Uterus (tissue), 4 donors: ENCODE results near the gene C1GALT1C1. TPM values are rescaled to one million over a fixed set of nuclear protein-coding genes. Genes with fewer than 3 reads are reported as not detected.

Source experiments
- DNase-seq, 2 donors: peaks; one replicate each; pipeline ENCODE4 v3.0.0-alpha.2; 2019 to 2020
- H3K27ac ChIP-seq, 2 donors: fragments of 200-600 bp; sonication (generic); 1 replicate in 1 of 2; 2 replicates in 1 of 2; pipeline ENCODE4 v1.5.1; 2016 to 2018
- H3K27me3 ChIP-seq, 2 donors: fragments of 200-600 bp; sonication (generic); one replicate each; pipeline ENCODE4 v1.5.1; 2018 to 2019; ENCODE audit warnings: control low read depth in 1 of 2
- H3K36me3 ChIP-seq, 2 donors: fragments of 200-600 bp; sonication (generic); one replicate each; pipeline ENCODE4 v1.5.1; 2019; ENCODE audit warnings: control low read depth in 1 of 2
- H3K4me1 ChIP-seq, 2 donors: fragments of 200-600 bp; sonication (generic); one replicate each; pipeline ENCODE4 v1.5.1; 2018 to 2019; ENCODE audit warnings: control low read depth in 1 of 2
- H3K4me3 ChIP-seq, 2 donors: fragments of 200-600 bp; sonication (generic); 1 replicate in 1 of 2; 2 replicates in 1 of 2; pipeline ENCODE4 v1.5.1; 2018 to 2019; ENCODE audit warnings: mild to moderate bottlenecking in 1 of 2
- H3K9me3 ChIP-seq, 2 donors: fragments of 200-600 bp; sonication (generic); one replicate each; pipeline ENCODE4 v1.5.1; 2019; ENCODE audit warnings: control low read depth in 1 of 2
- POLR2A ChIP-seq, 2 donors: fragments of 450-650 bp; IDR thresholded peaks; one replicate each; pipeline ENCODE4 v1.6.1; 2016; ENCODE audit warnings: antibody characterized with exemption in 2 of 2, mild to moderate bottlenecking in 1 of 2, moderate library complexity in 1 of 2
- intact Hi-C: fragments of 100-400 bp; cut with DNase I; formaldehyde crosslinking; loops from one replicate; pipeline ENCODE4 v1.15.1; 2023; ENCODE audit warnings: low total_unique reads
- total RNA-seq, 4 donors: library from RNA; depleted of rRNA in 3 of 4; stranded (reverse); fragments of >200 nt in 3 of 4; gene quantifications; one replicate each; pipeline versions ENCODE4 v1.1.0 to v1.2.4, GENCODE V29; 2014 to 2023
- TF ChIP-seq, protein P1 (sequence below), 4 experiments: fragments of 200-600 bp in 2 of 4; fragments of 450-650 bp in 2 of 4; sonication (generic) in 2 of 4; IDR thresholded peaks; one replicate each; pipeline ENCODE4 v1.5.1; 2016 to 2019; ENCODE audit warnings: antibody characterized with exemption in 4 of 4, mild to moderate bottlenecking in 2 of 4, moderate library complexity in 1 of 4
- donor health status: DM: yes; HTN: yes; CAD: no.

Gene C1GALT1C1
- total RNA-seq, 4 donors from 2014 or later, result 5.4 to 39.3 (median 18.0) TPM

DNA sequence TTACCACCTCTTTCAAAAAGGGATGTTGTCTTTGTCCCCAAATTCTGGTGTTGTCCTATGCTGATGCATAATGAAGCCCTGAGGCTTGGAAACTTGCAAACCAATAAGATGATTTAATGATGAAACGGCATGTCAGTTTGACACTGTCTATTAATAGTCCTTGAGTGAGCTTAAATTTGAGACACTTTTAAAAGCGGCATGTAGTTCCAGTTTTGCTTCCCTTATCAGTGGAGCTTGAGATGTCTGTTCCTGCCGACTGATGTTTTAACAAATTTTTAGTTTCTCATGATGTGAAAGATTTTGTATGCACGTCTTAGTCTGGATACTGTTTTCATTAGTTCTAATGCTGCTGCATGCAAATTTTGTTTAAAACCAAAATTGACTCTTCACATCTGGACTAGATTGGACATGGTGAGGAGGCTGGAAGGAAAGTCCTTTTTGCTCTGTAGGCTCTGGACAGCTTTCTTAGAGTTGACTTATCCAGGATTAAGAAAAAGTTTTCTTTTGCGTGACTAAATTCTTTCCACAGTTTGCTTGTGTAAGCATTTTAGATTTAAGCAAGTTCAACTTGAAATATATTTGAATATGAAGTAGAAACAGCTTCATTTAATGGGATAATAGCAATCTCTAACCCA lies 11.7 kb downstream of the C1GALT1C1 start:
- no peaks in the 10 kb centered on the region for H3K36me3 ChIP-seq
- intact Hi-C loops, result no loop called here

DNA sequence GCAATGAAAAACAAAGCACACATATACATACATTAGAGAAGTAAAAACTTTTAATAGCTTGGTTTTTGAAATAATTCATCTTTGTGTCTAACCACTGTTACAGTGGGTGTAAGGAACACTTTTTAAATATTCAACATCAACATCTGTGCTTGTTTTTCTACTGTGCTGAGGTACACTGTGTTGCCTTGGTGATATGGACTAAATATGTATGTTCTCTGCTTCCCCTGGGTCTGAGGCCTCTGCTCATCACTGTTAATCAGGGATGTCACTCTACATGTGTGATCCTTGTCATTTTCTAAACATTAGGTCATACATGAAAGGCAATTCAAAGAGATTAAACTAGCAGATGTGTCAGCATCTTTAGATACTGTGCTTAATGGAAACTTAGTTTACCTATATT lies 15.0 kb downstream of the C1GALT1C1 start:
- intact Hi-C loops, result no loop called here
- no peak overlapping the region for H3K27ac ChIP-seq
- H3K9me3 ChIP-seq, result no peaks in the 10 kb centered on the region
- no peaks in the 10 kb centered on the region for H3K27me3 ChIP-seq
- no peak for DNase-seq
- no peaks in the 10 kb centered on the region for H3K36me3 ChIP-seq
- TF ChIP-seq, protein P1, sequence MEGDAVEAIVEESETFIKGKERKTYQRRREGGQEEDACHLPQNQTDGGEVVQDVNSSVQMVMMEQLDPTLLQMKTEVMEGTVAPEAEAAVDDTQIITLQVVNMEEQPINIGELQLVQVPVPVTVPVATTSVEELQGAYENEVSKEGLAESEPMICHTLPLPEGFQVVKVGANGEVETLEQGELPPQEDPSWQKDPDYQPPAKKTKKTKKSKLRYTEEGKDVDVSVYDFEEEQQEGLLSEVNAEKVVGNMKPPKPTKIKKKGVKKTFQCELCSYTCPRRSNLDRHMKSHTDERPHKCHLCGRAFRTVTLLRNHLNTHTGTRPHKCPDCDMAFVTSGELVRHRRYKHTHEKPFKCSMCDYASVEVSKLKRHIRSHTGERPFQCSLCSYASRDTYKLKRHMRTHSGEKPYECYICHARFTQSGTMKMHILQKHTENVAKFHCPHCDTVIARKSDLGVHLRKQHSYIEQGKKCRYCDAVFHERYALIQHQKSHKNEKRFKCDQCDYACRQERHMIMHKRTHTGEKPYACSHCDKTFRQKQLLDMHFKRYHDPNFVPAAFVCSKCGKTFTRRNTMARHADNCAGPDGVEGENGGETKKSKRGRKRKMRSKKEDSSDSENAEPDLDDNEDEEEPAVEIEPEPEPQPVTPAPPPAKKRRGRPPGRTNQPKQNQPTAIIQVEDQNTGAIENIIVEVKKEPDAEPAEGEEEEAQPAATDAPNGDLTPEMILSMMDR (IDR thresholded peaks at IDR 0.05), result no peak
- no peak for TF ChIP-seq POLR2A (IDR thresholded peaks at IDR 0.05)
- no peaks in the 10 kb centered on the region for H3K4me1 ChIP-seq
- no peak overlapping the region for H3K4me3 ChIP-seq

More for the DNA sequence above, 11.7 kb downstream of the C1GALT1C1 start:
- Histone ChIP-seq H3K27ac (no peak overlapping the region), H3K4me1 (no peaks in the 10 kb centered on the region), H3K4me3 (no peak overlapping the region), H3K9me3 (no peaks in the 10 kb centered on the region), H3K27me3 (no peaks in the 10 kb centered on the region)
- TF ChIP-seq POLR2A (IDR thresholded peaks at IDR 0.05), result no peak
- TF ChIP-seq, protein P1 (IDR thresholded peaks at IDR 0.05), result no peak
- DNase-seq, result no peak

DNA sequence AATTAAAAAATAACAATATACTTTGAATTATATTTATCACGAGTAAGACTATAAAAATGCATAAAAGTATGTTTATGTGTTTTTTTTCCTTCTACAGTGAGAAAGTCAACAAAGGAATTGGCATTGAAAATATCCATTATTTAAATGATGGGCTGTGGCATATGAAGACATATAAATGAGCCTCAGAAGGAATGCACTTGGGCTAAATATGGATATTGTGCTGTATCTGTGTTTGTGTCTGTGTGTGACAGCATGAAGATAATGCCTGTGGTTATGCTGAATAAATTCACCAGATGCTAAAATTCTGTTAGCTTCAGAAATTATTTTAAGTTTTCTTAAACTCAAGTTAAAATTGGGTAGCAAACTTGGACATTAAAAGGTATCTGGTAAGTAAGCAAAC lies 17.8 kb downstream of the C1GALT1C1 start:
- intact Hi-C loops, result no loop called here
- TF ChIP-seq, protein P1 (IDR thresholded peaks at IDR 0.05), result no peak
- TF ChIP-seq POLR2A (IDR thresholded peaks at IDR 0.05), result no peak
- H3K4me1 ChIP-seq, result no peaks in the 10 kb centered on the region
- no peak overlapping the region for H3K27ac ChIP-seq
- H3K9me3 ChIP-seq, result no peaks in the 10 kb centered on the region
- no peak overlapping the region for H3K4me3 ChIP-seq
- no peaks in the 10 kb centered on the region for H3K36me3 ChIP-seq
- H3K27me3 ChIP-seq, result no peaks in the 10 kb centered on the region
- no peak for DNase-seq

DNA sequence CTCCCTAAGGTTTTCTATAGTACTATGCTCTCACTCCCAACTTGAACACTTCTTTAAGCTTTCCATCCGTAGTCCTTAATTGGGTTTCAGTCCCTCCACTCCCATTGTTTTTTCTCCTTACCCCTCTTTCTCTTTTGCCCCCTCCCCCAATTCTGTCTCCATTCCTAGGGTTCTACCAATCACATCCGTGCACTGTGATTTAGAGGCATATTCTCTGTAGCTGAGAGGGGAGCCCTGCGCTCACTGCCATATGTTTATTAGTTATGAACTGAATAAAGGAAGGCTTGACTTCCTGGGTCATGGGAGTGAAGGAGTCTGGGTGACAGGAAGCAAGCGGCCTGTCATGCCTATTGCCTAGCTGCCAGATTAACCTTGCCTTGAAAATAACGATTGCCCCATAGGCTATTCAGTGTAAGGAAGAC lies 25.5 kb downstream of the C1GALT1C1 start:
- intact Hi-C loops, result no loop called here
- TF ChIP-seq, protein P1 (IDR thresholded peaks at IDR 0.05), result no peak
- TF ChIP-seq POLR2A (IDR thresholded peaks at IDR 0.05), result no peak

DNA sequence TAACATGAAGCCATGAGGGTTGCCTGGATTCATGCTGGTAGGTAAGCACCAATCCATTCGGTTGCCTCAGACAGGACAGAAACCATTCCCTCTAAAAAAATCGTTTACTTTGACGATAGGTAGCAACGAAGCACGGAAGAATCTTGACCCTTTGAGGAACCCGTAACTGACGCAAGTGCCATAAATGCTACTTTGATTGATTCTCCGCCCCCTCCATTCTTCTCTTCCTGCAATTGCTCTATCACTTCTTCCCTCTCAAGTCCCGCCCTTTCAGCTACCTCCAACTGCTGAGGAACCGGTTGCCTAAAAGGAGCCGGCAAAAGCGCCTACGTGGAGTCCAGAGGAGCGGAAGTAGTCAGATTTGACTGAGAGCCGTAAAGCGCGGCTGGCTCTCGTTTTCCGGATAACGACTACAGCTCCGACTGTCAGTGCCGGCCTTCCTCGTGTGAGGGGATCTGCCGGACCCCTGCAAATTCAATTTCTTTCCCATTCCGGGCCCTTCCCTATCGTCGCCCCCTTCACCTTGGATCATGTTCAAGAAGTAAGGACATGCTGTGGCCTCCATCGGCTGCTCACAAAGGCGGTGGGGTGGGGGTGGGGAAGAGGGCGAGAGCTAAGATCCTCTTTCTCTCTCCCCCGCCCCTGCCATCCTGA lies 26.0 kb downstream of the C1GALT1C1 start, which contains the start of gene MCTS1:
Gene MCTS1, plus strand, starts transcription at position 395 of the 654 bp plus-strand sequence. Its CDS starts 136 bp downstream, at position 531.
- intact Hi-C loops, result no loop called here
- H3K4me1 ChIP-seq, result no peaks in the 10 kb centered on the region

More for the DNA sequence above, 25.5 kb downstream of the C1GALT1C1 start:
- no peaks in the 10 kb centered on the region for H3K36me3 ChIP-seq
- H3K4me1 ChIP-seq, result no peaks in the 10 kb centered on the region
- peak overlapping the region; percentile 79 to 81 for H3K27ac ChIP-seq
- DNase-seq, result no peak
- H3K27me3 ChIP-seq, result no peaks in the 10 kb centered on the region
- no peaks in the 10 kb centered on the region for H3K9me3 ChIP-seq
- peak overlapping the region; percentile 51 to 61 for H3K4me3 ChIP-seq

More for the DNA sequence above, 26.0 kb downstream of the C1GALT1C1 start, which contains the start of gene MCTS1:
- Histone ChIP-seq H3K36me3 (no peaks in the 10 kb centered on the region), H3K4me3 (peak within 1 kb of the TSS; percentile 51 to 61), H3K9me3 (no peaks in the 10 kb centered on the region), H3K27me3 (no peaks in the 10 kb centered on the region), H3K27ac (peak within 1 kb of the TSS; percentile 79 to 81)
- DNase-seq, result peak; percentile 79 to 88
- TF ChIP-seq, protein P1 (IDR thresholded peaks at IDR 0.05), result no peak
- TF ChIP-seq POLR2A (IDR thresholded peaks at IDR 0.05), result peak in 1 of 2 donors; percentile 50
